Measurements from ENCODE around the gene KIAA0040. TPM values are rescaled to one million over a fixed set of nuclear protein-coding genes. Genes with fewer than 3 reads are reported as not detected.

Gene KIAA0040
- total RNA-seq, 1 experiment from 2014 or later, result 32.4 TPM

- Histone ChIP-seq H3K9me2 (ENCODE audit: insufficient read depth) (no peaks in the 10 kb centered on the region), H3K4me2 (ENCODE audit: low read length) (no peak overlapping the region), H3K4me1 (ENCODE audit: control insufficient read depth in 1 of 2, insufficient read depth in 2 of 2, low read length in 2 of 2) (peaks cover 3 to 9% of the 10 kb centered on the region in 2 experiments; a peak in 2 of 4 replicates), H2AFZ (ENCODE audit: low read depth, low read length, poor library complexity, severe bottlenecking) (no peak overlapping the region), H3K4me3 (replicated peaks in 1 of 2; ENCODE audit: low read depth in 1 of 2, low read length in 2 of 2) (no peak overlapping the region), H3K79me2 (ENCODE audit: insufficient read depth, low read length) (no peaks in the 10 kb centered on the region), H4K20me1 (ENCODE audit: insufficient read depth) (no peaks in the 10 kb centered on the region), H3K27ac (ENCODE audit: low read depth, low read length) (no peak overlapping the region), H3K9me3 (ENCODE audit: control insufficient read depth in 1 of 2, insufficient read depth in 1 of 2, low read depth in 1 of 2, low read length in 2 of 2) (no peaks in the 10 kb centered on the region), H3K36me3 (ENCODE audit: control insufficient read depth in 1 of 2, insufficient read depth in 2 of 2, low read length in 2 of 2) (no peaks in the 10 kb centered on the region), H3K27me3 (ENCODE audit: insufficient read depth, low read length) (no peaks in the 10 kb centered on the region), H3K9ac (ENCODE audit: low read length) (no peak overlapping the region)
- ATAC-seq (no peak), DNase-seq (ENCODE audit: low read depth, low spot score) (no peak)
- CTCF ChIA-PET, result no interaction called here
- no TSS peak for BruUV-seq (replicated peaks)
- intact Hi-C loops (cut with micrococcal nuclease), result no loop called here
- RAD21 ChIA-PET (ENCODE audit: low non-redundant PET in 1 of 2, low total read pairs in 2 of 2, uncharacterized antibody in 2 of 2, unreplicated experiment in 2 of 2), result no interaction called here
- POLR2A ChIA-PET, result no interaction called here
- TF ChIP-seq TCF7L2 (IDR thresholded peaks at IDR 0.05; ENCODE audit: borderline replicate concordance, extremely low read depth, insufficient read depth, insufficient read length) (no peak), ZFX (IDR thresholded peaks at IDR 0.05) (no peak), SRF (IDR thresholded peaks at IDR 0.05; ENCODE audit: low read depth) (no peak)
These were observed 39.8 kb upstream of the KIAA0040 start for GRCh38 chr1:175232335-175232734.

GRCh38 chr1:175225805-175226129, 33.2 kb upstream of the KIAA0040 start:
- no peak for DNase-seq (ENCODE audit: low read depth, low spot score)
- intact Hi-C loops (cut with micrococcal nuclease), result no loop called here
- H3K27ac ChIP-seq (ENCODE audit: low read depth, low read length), result no peak overlapping the region
- ATAC-seq, result peak; percentile 36; the same call in 1 of the 2 replicates
- no peaks in the 10 kb centered on the region for H3K27me3 ChIP-seq (ENCODE audit: insufficient read depth, low read length)
- ChIA-PET RAD21 (ENCODE audit: low non-redundant PET in 1 of 2, low total read pairs in 2 of 2, uncharacterized antibody in 2 of 2, unreplicated experiment in 2 of 2) (no interaction called here), CTCF (no interaction called here), POLR2A (no interaction called here)
- TF ChIP-seq CTCF (IDR thresholded peaks at IDR 0.05 in 2 of 3, conservative IDR thresholded peaks at IDR 0.05 in 1 of 3; ENCODE audit: borderline replicate concordance in 1 of 3, insufficient read depth in 1 of 3, low read depth in 2 of 3, low read length in 2 of 3) (peak in 1 of 3 experiments; percentile 26; a peak in 1 of 6 replicates), ELF1 (IDR thresholded peaks at IDR 0.05; ENCODE audit: borderline replicate concordance, low read depth) (no peak)
- H3K9me2 ChIP-seq (ENCODE audit: insufficient read depth), result no peaks in the 10 kb centered on the region
- H3K9ac ChIP-seq (ENCODE audit: low read length), result no peak overlapping the region
- no peaks in the 10 kb centered on the region for H3K79me2 ChIP-seq (ENCODE audit: insufficient read depth, low read length)
- H4K20me1 ChIP-seq (ENCODE audit: insufficient read depth), result no peaks in the 10 kb centered on the region
- no TSS peak for BruUV-seq (replicated peaks)
- no peak overlapping the region for H3K4me3 ChIP-seq (replicated peaks in 1 of 2; ENCODE audit: low read depth in 1 of 2, low read length in 2 of 2)
- no peaks in the 10 kb centered on the region for H3K36me3 ChIP-seq (ENCODE audit: control insufficient read depth in 1 of 2, insufficient read depth in 2 of 2, low read length in 2 of 2)
- no peak overlapping the region for H2AFZ ChIP-seq (ENCODE audit: low read depth, low read length, poor library complexity, severe bottlenecking)
- no peak overlapping the region for H3K4me2 ChIP-seq (ENCODE audit: low read length)
- no peaks in the 10 kb centered on the region for H3K9me3 ChIP-seq (ENCODE audit: control insufficient read depth in 1 of 2, insufficient read depth in 1 of 2, low read depth in 1 of 2, low read length in 2 of 2)
- peaks cover 0 to 12% of the 10 kb centered on the region in 2 experiments; a peak in 1 of 4 replicates for H3K4me1 ChIP-seq (ENCODE audit: control insufficient read depth in 1 of 2, insufficient read depth in 2 of 2, low read length in 2 of 2)

All from HCT116 (cell line).